GM18505 (cell line): ENCODE data around the gene CES2.
"Not testable (repeated sequence)": the region's sequence is repeated elsewhere in the genome, so short reads cannot be mapped to it uniquely, and the experiment has no call there.

Source experiments
- ATAC-seq: cut with Tn5 transposase; IDR thresholded peaks from one replicate; pipeline ENCODE4 v1.9.1; 2021; ENCODE audit not compliant: unreplicated experiment
- POLR2A ChIP-seq: IDR thresholded peaks from 4 replicates; pipeline ENCODE4 v1.6.1; 2011; ENCODE audit warnings: borderline replicate concordance; ENCODE audit not compliant: insufficient read depth, insufficient read length; ENCODE audit errors: extremely low read depth

CES2 gene

DNA sequence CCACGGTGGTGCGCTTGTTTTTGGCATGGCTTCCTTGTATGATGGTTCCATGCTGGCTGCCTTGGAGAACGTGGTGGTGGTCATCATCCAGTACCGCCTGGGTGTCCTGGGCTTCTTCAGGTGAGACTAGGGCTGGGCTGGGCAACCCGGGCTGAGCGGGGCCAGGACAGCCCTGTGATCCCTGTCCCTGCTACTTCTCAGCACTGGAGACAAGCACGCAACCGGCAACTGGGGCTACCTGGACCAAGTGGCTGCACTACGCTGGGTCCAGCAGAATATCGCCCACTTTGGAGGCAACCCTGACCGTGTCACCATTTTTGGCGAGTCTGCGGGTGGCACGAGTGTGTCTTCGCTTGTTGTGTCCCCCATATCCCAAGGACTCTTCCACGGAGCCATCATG, 4.9 kb downstream of the CES2 start:
- TF ChIP-seq POLR2A = no peak
- no peak for ATAC-seq

DNA sequence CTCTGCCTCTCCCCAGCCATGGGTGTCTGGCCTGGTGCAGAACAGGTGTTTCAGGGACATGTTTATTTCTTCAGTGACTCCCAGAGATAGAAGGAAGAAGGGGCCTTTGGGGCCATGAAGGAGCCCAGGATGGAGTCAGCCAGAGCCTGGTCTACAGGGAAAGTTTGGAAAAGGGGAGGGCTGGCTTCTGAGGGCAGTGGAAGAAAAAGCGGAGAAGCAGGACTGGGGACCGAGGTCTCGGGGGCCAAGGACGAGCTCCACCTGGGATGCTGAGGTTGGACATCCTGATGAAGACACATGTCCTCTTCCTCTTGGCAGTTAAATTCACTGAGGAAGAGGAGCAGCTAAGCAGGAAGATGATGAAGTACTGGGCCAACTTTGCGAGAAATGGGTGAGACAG, 7.7 kb downstream of the CES2 start:
- no peak for TF ChIP-seq POLR2A
- no peak for ATAC-seq

DNA sequence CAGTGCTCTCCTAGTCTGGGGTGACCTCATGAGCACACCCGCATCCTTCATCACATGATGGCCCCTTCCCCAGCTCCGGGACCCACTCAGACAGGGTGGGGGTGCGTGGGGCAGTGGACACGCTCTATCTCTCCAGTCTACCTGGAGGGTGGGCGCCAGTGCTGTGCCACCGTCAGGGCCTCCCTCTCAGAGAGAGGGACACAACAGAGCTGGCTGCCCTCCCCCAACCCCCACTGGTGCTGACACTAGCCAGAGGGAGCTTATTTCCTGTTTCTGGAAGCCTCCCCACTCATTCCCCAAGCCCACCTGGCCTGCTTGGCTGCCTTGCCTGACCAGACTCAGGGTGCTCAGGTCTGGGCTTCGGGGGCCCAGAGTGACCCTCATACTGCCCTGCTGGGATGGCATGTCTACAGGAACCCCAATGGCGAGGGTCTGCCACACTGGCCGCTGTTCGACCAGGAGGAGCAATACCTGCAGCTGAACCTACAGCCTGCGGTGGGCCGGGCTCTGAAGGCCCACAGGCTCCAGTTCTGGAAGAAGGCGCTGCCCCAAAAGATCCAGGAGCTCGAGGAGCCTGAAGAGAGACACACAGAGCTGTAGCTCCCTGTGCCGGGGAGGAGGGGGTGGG, 8.2 kb downstream of the CES2 start:
- TF ChIP-seq POLR2A = no peak
- no peak for ATAC-seq

DNA sequence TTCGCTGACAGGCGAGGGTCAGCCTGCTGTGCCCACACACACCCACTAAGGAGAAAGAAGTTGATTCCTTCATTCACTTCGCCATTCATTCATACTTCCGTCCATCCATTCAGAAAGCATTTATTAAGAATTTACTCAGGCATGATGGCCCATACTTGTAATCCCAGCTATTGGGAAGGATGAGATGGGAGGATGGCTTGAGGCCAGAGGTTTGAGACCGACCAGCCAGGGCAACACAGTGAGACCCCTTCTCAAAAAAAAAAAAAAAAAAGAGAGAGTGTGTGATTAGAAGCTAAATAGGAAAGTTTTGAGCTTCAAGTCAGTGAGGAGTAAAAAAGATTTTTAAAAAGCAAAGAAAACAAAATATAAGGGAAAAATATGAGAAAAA, 8.7 kb downstream of the CES2 start:
- ATAC-seq = no peak
- TF ChIP-seq POLR2A = no peak

DNA sequence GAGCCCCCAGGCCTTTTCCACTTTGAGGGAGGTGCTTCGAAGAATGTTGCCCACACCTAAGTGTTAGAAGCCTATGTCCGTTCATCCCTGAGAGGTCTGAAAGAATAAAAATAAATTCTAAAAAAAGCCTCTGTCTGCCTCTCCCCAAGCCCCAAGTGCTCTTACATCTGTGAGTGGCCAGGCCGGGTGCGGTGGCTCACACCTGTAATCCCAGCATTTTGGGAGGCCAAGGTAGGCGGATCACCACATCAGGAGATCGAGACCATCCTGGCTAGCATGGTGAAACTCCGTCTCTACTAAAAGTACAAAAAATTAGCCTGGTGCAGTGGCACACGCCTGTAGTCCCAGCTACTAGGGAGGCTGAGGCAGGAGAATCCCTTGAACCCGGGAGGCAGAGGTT, 9.7 kb downstream of the CES2 start:
- not testable (repeated sequence) for ATAC-seq

DNA sequence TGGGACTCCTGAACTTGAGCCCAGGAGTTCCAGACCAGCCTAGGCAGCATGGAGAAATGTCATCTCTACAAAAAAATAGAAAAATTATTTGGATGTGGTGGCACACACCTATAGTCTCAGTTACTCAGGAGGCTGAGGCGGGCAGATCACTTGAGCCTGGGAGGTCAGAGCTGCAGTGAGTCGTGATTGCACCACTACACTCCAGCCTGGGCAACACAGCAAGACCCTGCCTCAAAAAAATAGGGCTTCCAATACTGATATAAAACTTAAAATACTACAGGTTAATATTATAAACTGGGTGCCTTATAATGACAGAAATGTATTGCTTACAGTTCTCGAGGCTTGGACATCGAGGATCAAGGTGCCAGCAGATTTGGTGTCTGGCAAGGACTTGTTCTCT, 10.6 kb downstream of the CES2 start:
- ATAC-seq = no peak
- TF ChIP-seq POLR2A = no peak

DNA sequence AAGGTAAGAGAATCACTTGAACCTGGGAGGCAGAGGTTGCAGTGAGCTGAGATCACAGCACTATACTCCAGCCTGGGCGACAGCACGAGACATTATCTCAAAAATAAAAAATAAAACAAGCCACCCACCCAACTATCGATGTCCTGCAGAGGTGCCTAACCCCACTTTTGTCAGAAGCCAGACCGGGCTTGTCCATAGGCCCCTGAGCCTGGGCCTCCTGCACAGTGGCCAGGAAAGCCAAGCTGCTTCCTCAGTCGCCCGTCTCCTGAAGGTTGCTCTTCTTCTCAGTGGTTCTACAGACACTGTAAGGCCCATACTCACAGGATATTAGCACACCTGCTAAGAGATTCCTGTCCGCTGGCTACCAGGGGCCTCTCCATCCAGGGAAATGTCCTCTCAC, 11.2 kb downstream of the CES2 start:
- TF ChIP-seq POLR2A = no peak
- no peak for ATAC-seq

DNA sequence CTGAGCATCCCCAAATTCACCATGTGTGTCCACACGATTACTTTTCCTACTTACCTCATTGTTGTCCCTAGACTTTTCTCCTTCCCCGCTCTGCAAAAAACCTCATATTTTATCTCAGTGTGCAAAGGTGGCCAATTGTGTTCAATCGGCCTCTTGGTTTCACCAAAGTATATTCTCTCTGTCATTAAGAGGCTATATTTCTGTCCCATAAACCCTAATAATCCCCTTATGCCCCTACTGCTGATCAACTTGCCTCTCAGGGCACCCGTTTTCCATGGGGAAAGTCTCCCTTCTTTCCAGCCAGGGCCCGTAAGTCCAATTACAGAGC, 11.6 kb downstream of the CES2 start:
- ATAC-seq = no peak
- no peak for TF ChIP-seq POLR2A

DNA sequence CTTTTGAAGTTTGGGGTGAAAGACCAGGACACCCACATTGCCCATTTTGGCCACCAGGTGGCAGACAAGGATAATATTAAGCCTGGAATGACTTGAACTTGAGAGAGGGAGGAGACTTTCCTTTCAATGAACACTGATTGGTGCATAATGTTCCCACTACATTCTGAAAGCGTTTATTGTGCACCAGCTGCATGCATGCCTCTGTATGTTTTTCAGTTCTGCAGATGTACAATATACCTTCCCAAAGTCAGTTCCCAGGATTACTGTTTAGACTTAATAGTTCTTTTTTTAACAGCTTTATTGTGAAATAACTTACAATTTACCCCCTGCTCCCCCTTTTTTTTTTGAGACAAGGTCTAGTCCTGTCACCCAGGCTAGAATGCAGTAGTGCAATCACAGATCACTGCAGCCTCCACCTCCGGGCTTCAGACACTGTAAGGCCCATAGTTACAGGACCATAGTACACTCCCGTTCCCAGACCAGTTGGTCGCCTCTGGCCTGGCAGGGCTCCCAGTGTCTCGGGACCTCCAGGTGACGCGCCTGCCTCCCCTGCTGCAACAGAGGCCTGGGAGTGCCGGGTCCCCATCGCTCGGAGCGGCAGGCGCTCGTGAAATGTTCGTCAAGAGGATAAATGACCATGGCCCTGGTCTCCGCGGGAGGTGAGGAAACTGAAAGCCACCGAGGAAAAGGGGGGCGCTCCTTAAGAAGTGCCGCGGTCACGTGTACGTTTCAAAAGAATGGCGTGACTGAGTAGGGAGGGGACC, 12.2 kb downstream of the CES2 start:
- TF ChIP-seq POLR2A = no peak
- ATAC-seq = peak; percentile 47

GRCh38 chr16:66948134-66948836, 13.0 kb downstream of the CES2 start:
- ATAC-seq = no peak

DNA sequence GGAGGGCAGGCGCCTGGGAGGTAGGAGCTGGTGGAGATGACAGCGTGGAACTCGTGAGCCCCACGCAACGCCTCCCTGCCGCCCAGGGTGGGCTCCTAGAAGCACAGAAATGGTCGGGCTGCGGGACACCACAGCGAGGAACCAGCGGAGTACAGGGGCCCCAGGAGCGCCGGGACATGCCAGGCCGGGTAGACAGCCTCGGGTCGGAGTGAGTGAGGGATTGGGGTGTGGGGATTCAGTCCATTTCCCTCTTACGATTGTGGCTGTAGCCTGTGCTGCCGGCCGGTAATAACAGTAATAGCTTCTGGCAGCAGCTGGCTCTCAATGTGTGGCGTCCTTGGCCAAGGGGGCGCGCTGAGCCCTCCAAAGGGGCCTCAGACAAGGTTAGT, 13.5 kb downstream of the CES2 start:
- no peak for ATAC-seq

More at GRCh38 chr16:66948134-66948836, 13.0 kb downstream of the CES2 start:
- TF ChIP-seq POLR2A = no peak

DNA sequence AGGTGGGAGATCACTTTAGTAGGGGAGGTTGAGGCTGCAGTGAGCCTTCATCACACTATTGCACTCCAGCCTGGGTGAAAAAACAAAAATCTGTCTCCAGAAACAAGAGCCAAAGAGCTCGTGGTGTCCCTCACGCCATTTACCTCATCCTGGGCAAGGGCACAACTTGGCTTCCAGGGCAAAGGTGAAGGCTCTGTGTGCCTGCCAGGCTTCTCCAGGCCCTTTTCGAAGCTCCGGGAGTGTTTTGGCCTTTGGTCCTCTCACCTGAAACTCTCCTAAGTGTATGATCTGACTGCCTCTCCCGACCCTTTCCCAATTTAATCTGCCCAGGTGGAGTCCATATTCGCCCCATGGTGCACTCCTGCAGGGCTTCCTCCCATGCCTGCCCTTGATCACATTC, 14.2 kb downstream of the CES2 start:
- no peak for ATAC-seq
- no peak for TF ChIP-seq POLR2A

More for the DNA sequence above, 13.5 kb downstream of the CES2 start:
- no peak for TF ChIP-seq POLR2A

GRCh38 chr16:66950437-66950836, 15.1 kb downstream of the CES2 start:
- no peak for TF ChIP-seq POLR2A
- no peak for ATAC-seq

GRCh38 chr16:66950971-66951790, 15.9 kb downstream of the CES2 start:
- no peak for TF ChIP-seq POLR2A
- ATAC-seq = no peak

- no peak for ATAC-seq
- no peak for TF ChIP-seq POLR2A
Measured at GRCh38 chr16:66952430-66953110, 17.3 kb downstream of the CES2 start.
